Measurements from ENCODE around the gene GPR84. TPM values are rescaled to one million over a fixed set of nuclear protein-coding genes. Genes with fewer than 3 reads are reported as not detected.

The GPR84 gene
- total and polyA plus RNA-seq, 9 of the 15 experiments (the other 6 are each of a cell fraction or from before 2014, with no cell fraction given): 0.07 to 0.18 (median 0.11) TPM; not detected in 5

DNA sequence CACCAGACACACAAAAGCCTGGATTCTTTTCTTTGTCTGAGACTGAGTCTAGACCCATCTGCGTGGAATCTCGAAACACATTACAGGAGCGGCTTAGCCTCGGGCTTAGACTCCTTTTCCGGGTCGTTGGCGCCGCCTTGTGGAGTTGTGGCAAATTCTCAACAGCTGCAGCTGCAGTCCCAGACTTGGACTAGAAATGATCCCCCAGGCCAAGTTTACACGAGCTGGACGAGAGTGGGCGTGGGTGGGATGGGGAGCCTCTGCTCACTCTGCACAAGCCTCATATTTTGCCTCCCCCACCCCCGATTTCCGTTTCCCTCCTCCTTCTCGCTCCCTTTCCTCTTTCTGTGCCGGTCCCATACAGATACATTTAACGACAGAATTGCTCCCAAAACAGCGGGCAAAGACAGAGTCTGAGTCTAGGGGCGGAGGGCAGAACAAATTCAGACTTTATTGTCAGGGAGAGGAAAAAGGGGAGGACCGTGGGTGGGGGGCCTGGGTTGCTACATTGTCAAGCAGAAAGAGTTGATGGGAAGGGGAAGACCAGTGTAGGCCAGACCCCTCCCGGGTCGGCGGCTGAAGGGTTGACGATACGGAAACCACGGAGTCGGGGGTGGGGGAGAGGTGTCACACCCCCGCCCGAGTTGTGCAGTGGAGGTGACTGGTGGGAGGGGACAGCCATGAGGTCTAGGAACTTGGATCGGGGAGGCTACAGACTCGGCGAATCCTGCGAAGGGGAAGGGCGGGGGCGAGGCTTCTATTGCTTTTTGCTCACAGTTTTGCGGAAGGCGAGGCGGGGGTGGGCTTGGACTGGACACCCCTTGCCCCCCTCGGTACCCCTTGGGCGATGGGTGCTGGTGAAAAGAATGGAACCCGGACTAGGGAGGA, 4.7 kb upstream of the GPR84 start (continued):
- TF ChIP-seq ETV5 (CRISPR knock-in tag; IDR thresholded peaks at IDR 0.05; ENCODE audit: low read depth) (peak; percentile 54; the same call in 1 of the 2 replicates), MTF1 (CRISPR knock-in tag; IDR thresholded peaks at IDR 0.05; ENCODE audit: borderline replicate concordance) (no peak), NR2C2 (CRISPR knock-in tag; IDR thresholded peaks at IDR 0.05) (no peak), NR2C2 (tag; IDR thresholded peaks at IDR 0.05) (no peak), FUS (optimal IDR thresholded peaks at IDR 0.05; ENCODE audit: low read depth, low read length) (no peak), CCNT2 (IDR thresholded peaks at IDR 0.05; ENCODE audit: borderline replicate concordance, extremely low read depth, insufficient read length, low read depth, low read length) (no peak), HLTF (IDR thresholded peaks at IDR 0.05) (peak; percentile 20; the same call in 1 of the 2 replicates), SMAD2 (IDR thresholded peaks at IDR 0.05; ENCODE audit: low read depth, low read length) (no peak), ZNF431 (CRISPR knock-in tag; IDR thresholded peaks at IDR 0.05) (no peak), STAT5A (IDR thresholded peaks at IDR 0.05; ENCODE audit: borderline replicate concordance, low read length) (no peak), LARP7 (IDR thresholded peaks at IDR 0.05) (0 out of 2 replicates have a peak, but pooled peaks have one; percentile 31)
- TF ChIP-seq, protein P1, sequence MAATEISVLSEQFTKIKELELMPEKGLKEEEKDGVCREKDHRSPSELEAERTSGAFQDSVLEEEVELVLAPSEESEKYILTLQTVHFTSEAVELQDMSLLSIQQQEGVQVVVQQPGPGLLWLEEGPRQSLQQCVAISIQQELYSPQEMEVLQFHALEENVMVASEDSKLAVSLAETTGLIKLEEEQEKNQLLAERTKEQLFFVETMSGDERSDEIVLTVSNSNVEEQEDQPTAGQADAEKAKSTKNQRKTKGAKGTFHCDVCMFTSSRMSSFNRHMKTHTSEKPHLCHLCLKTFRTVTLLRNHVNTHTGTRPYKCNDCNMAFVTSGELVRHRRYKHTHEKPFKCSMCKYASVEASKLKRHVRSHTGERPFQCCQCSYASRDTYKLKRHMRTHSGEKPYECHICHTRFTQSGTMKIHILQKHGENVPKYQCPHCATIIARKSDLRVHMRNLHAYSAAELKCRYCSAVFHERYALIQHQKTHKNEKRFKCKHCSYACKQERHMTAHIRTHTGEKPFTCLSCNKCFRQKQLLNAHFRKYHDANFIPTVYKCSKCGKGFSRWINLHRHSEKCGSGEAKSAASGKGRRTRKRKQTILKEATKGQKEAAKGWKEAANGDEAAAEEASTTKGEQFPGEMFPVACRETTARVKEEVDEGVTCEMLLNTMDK (IDR thresholded peaks at IDR 0.05; ENCODE audit: borderline replicate concordance, insufficient read depth, low read depth, low read length, poor library complexity, severe bottlenecking): peak; percentile 77
- TF ChIP-seq, protein P2, sequence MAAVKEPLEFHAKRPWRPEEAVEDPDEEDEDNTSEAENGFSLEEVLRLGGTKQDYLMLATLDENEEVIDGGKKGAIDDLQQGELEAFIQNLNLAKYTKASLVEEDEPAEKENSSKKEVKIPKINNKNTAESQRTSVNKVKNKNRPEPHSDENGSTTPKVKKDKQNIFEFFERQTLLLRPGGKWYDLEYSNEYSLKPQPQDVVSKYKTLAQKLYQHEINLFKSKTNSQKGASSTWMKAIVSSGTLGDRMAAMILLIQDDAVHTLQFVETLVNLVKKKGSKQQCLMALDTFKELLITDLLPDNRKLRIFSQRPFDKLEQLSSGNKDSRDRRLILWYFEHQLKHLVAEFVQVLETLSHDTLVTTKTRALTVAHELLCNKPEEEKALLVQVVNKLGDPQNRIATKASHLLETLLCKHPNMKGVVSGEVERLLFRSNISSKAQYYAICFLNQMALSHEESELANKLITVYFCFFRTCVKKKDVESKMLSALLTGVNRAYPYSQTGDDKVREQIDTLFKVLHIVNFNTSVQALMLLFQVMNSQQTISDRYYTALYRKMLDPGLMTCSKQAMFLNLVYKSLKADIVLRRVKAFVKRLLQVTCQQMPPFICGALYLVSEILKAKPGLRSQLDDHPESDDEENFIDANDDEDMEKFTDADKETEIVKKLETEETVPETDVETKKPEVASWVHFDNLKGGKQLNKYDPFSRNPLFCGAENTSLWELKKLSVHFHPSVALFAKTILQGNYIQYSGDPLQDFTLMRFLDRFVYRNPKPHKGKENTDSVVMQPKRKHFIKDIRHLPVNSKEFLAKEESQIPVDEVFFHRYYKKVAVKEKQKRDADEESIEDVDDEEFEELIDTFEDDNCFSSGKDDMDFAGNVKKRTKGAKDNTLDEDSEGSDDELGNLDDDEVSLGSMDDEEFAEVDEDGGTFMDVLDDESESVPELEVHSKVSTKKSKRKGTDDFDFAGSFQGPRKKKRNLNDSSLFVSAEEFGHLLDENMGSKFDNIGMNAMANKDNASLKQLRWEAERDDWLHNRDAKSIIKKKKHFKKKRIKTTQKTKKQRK (IDR thresholded peaks at IDR 0.05; ENCODE audit: borderline replicate concordance, low read depth, low read length): no peak
- TF ChIP-seq, protein P3, sequence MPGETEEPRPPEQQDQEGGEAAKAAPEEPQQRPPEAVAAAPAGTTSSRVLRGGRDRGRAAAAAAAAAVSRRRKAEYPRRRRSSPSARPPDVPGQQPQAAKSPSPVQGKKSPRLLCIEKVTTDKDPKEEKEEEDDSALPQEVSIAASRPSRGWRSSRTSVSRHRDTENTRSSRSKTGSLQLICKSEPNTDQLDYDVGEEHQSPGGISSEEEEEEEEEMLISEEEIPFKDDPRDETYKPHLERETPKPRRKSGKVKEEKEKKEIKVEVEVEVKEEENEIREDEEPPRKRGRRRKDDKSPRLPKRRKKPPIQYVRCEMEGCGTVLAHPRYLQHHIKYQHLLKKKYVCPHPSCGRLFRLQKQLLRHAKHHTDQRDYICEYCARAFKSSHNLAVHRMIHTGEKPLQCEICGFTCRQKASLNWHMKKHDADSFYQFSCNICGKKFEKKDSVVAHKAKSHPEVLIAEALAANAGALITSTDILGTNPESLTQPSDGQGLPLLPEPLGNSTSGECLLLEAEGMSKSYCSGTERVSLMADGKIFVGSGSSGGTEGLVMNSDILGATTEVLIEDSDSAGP (CRISPR knock-in tag; IDR thresholded peaks at IDR 0.05): no peak
- TF ChIP-seq, protein P4, sequence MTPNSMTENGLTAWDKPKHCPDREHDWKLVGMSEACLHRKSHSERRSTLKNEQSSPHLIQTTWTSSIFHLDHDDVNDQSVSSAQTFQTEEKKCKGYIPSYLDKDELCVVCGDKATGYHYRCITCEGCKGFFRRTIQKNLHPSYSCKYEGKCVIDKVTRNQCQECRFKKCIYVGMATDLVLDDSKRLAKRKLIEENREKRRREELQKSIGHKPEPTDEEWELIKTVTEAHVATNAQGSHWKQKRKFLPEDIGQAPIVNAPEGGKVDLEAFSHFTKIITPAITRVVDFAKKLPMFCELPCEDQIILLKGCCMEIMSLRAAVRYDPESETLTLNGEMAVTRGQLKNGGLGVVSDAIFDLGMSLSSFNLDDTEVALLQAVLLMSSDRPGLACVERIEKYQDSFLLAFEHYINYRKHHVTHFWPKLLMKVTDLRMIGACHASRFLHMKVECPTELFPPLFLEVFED (CRISPR knock-in tag; conservative IDR thresholded peaks at IDR 0.05): 0 out of 2 replicates have a peak, but pooled peaks have one; percentile 36
- TF ChIP-seq, protein P5, sequence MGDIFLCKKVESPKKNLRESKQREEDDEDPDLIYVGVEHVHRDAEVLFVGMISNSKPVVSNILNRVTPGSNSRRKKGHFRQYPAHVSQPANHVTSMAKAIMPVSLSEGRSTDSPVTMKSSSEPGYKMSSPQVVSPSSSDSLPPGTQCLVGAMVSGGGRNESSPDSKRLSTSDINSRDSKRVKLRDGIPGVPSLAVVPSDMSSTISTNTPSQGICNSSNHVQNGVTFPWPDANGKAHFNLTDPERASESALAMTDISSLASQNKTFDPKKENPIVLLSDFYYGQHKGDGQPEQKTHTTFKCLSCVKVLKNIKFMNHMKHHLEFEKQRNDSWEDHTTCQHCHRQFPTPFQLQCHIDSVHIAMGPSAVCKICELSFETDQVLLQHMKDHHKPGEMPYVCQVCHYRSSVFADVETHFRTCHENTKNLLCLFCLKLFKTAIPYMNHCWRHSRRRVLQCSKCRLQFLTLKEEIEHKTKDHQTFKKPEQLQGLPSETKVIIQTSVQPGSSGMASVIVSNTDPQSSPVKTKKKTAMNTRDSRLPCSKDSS (IDR thresholded peaks at IDR 0.05; ENCODE audit: low read depth, partially characterized antibody): no peak

Measured in K562 (cell line).